ENCODE measurements around the gene AKAP10. TPM values are rescaled to one million over a fixed set of nuclear protein-coding genes. Genes with fewer than 3 reads are reported as not detected.
A peak's percentile ranks its signal among the peaks of the same experiment; 100 is the strongest.

The AKAP10 gene
- total RNA-seq, 1 experiment from 2014 or later = 36.8 TPM

DNA sequence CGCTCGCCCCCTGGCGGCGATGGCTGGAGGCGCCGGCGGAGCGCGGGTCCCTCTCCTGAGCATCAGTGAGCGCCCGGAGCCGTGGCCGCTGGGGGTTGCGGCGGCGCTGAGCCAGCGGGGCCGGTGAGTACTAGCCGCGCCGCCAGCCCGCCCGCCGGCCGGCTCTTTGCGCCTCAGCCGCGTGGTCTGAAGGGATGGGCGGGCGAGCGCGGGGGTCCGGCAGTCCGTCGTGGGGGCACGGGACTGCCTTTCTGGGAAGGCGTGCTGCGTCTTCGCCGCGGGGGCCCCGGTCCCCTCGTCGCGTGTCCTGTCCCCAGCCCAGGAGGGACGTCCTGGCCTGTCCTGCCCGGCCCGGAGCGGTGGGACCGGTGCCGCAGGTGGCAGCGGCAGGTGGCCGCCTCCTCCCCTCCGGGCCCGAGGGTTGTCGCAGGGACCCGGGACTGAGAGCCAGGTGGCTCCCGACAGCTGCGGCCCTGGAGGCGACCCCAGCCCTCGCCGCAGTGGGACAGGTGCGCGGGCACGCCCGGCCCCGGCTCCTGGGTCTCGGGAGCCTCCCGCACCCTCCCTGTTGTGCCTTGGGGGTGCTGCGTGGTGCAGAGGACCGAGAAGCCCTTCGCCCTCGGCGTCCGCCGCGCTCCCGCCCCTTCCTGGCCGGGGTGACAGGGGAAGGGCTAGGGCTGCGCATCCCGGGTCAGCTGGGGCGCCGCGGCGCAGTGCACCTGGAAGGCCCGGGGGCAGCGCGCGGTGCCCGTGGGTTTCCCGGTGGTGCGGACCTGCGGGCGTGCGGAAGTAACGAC is 31.9 kb upstream of the AKAP10 start, which contains the start of gene SPECC1:
Gene SPECC1 (plus strand): TSS at position 58 of the 797 bp plus-strand sequence. CDS start 87,293 bp downstream, outside the sequence.
- Histone ChIP-seq H3K4me3 (ENCODE audit: low read depth, low read length, poor library complexity, severe bottlenecking) (peak within 1 kb of the TSS; percentile 52), H3K27ac (ENCODE audit: low read depth, low read length, poor library complexity, severe bottlenecking) (no peak within 1 kb of the TSS), H3K36me3 (ENCODE audit: insufficient read depth, low read length, poor library complexity, severe bottlenecking) (no peaks in the 10 kb centered on the region), H3K4me1 (ENCODE audit: insufficient read depth, low read length, poor library complexity, severe bottlenecking) (peaks cover 5% of the 10 kb centered on the region), H3K9me3 (ENCODE audit: low read depth, low read length, poor library complexity, severe bottlenecking) (no peaks in the 10 kb centered on the region), H3K27me3 (replicated peaks; ENCODE audit: insufficient read depth, low read depth, low read length, poor library complexity) (peaks cover 61% of the 10 kb centered on the region)
- POLR2A ChIA-PET (ENCODE audit: low non-redundant PET) = interaction anchor here (0.5 kb wide), 1 partner anchor 308 kb away, joined by 3 read pairs; no protein-coding TSS in a partner anchor
- peak; percentile 79 for DNase-seq (ENCODE audit: low spot score)
- intact Hi-C loops (cut with micrococcal nuclease; ENCODE audit: unreplicated experiment) = loop anchor here (5.0 kb wide), 1 partner anchor 142 kb away; the partner anchor contains the start of gene ULK2
- TF ChIP-seq, protein P1, sequence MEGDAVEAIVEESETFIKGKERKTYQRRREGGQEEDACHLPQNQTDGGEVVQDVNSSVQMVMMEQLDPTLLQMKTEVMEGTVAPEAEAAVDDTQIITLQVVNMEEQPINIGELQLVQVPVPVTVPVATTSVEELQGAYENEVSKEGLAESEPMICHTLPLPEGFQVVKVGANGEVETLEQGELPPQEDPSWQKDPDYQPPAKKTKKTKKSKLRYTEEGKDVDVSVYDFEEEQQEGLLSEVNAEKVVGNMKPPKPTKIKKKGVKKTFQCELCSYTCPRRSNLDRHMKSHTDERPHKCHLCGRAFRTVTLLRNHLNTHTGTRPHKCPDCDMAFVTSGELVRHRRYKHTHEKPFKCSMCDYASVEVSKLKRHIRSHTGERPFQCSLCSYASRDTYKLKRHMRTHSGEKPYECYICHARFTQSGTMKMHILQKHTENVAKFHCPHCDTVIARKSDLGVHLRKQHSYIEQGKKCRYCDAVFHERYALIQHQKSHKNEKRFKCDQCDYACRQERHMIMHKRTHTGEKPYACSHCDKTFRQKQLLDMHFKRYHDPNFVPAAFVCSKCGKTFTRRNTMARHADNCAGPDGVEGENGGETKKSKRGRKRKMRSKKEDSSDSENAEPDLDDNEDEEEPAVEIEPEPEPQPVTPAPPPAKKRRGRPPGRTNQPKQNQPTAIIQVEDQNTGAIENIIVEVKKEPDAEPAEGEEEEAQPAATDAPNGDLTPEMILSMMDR (conservative IDR thresholded peaks at IDR 0.05; ENCODE audit: low read depth, low read length) = peak; percentile 85; the same call in 1 of the 2 replicates
- TF ChIP-seq EZH2 (IDR thresholded peaks at IDR 0.05; ENCODE audit: borderline replicate concordance, low read depth, low read length, poor library complexity, severe bottlenecking) = no peak
- BruUV-seq (replicated peaks) = no TSS peak
- CTCF ChIA-PET = interaction anchor here (0.7 to 2.9 kb wide), 2 partner anchors 17 to 766 kb away, joined by 10 to 22 read pairs; no protein-coding TSS in a partner anchor

DNA sequence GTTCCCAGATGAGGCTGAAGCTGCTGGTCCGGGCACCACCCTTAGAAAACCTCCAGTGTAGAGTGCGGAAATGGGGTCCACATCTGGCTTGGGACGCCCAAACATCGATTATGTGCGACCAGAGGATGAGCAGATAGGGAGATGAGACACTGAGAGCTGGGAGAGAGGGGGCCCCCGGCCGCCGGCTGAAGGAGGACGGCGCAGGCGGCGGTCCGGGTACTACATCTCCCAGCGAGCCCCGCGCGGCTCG is 31.3 kb upstream of the AKAP10 start:
- H3K27ac ChIP-seq (ENCODE audit: low read depth, low read length, poor library complexity, severe bottlenecking) = no peak overlapping the region
- no peak for DNase-seq (ENCODE audit: low spot score)
- H3K36me3 ChIP-seq (ENCODE audit: insufficient read depth, low read length, poor library complexity, severe bottlenecking) = no peaks in the 10 kb centered on the region
- ChIA-PET CTCF (interaction anchor here (0.6 to 2.9 kb wide), 3 partner anchors 16 to 1979 kb away, joined by 3 to 22 read pairs (median 4); no protein-coding TSS in a partner anchor), POLR2A (ENCODE audit: low non-redundant PET) (no interaction called here)
- no TSS peak for BruUV-seq (replicated peaks)
- peaks cover 61% of the 10 kb centered on the region for H3K27me3 ChIP-seq (replicated peaks; ENCODE audit: insufficient read depth, low read depth, low read length, poor library complexity)
- intact Hi-C loops (cut with micrococcal nuclease; ENCODE audit: unreplicated experiment) = loop anchor here (5.0 kb wide), 1 partner anchor 142 kb away; the partner anchor contains the start of gene ULK2
- H3K4me3 ChIP-seq (ENCODE audit: low read depth, low read length, poor library complexity, severe bottlenecking) = peak overlapping the region; percentile 52
- TF ChIP-seq, protein P1 (conservative IDR thresholded peaks at IDR 0.05; ENCODE audit: low read depth, low read length) = no peak; the same call in none of the 2 replicates
- no peak for TF ChIP-seq EZH2 (IDR thresholded peaks at IDR 0.05; ENCODE audit: borderline replicate concordance, low read depth, low read length, poor library complexity, severe bottlenecking)
- H3K9me3 ChIP-seq (ENCODE audit: low read depth, low read length, poor library complexity, severe bottlenecking) = no peaks in the 10 kb centered on the region
- H3K4me1 ChIP-seq (ENCODE audit: insufficient read depth, low read length, poor library complexity, severe bottlenecking) = peaks cover 5% of the 10 kb centered on the region

DNA sequence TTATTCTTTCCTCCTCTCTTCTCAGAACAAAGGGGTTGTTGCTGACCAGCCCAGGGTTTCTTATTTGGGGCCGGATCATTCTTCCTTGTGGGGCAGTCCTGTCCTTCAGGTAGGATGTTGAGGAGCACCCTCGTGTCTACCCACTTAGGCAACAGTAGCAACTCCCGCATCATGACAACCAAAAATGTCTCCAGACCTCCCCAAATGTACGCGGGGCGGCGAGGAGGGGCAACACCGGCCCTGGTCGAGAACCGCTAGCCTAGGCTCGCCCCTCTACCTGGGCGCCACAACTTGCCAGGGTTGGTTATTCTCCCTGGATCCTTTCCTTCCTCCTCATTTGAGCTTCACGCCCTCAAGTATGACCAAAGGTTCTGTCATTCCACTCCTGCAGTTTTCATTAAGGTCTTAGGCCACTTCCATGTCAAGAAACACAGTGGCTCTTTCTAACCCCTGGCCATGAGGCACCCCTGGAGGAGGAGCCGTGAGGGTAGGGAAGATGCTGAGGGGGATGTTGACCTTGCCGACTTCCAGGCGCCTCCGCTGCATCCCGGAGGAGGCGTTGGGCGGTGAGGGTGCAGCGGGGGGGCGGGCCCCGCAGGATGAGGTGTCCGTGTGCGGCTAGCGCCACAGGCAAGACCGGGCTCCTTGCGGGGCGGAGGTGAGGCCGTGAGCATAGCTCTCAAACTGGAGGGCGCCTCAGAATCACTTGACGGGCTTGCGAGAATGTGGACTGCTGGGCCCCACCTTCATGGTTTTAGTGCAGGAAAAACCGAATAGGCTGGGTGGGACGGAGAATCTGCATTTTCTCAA is 30.8 kb upstream of the AKAP10 start:
- no peak for TF ChIP-seq EZH2 (IDR thresholded peaks at IDR 0.05; ENCODE audit: borderline replicate concordance, low read depth, low read length, poor library complexity, severe bottlenecking)
- TF ChIP-seq, protein P1 (conservative IDR thresholded peaks at IDR 0.05; ENCODE audit: low read depth, low read length) = no peak
- intact Hi-C loops (cut with micrococcal nuclease; ENCODE audit: unreplicated experiment) = loop anchor here (5.0 kb wide), 1 partner anchor 141 kb away; the partner anchor contains the start of gene ULK2
- Histone ChIP-seq H3K4me1 (ENCODE audit: insufficient read depth, low read length, poor library complexity, severe bottlenecking) (peaks cover 5% of the 10 kb centered on the region), H3K9me3 (ENCODE audit: low read depth, low read length, poor library complexity, severe bottlenecking) (no peaks in the 10 kb centered on the region), H3K36me3 (ENCODE audit: insufficient read depth, low read length, poor library complexity, severe bottlenecking) (no peaks in the 10 kb centered on the region), H3K27ac (ENCODE audit: low read depth, low read length, poor library complexity, severe bottlenecking) (no peak overlapping the region), H3K4me3 (ENCODE audit: low read depth, low read length, poor library complexity, severe bottlenecking) (peak overlapping the region; percentile 52), H3K27me3 (replicated peaks; ENCODE audit: insufficient read depth, low read depth, low read length, poor library complexity) (peaks cover 61% of the 10 kb centered on the region)
- DNase-seq (ENCODE audit: low spot score) = no peak
- ChIA-PET CTCF (interaction anchor here (0.6 to 2.9 kb wide), 3 partner anchors 16 to 1978 kb away, joined by 3 to 22 read pairs (median 4); no protein-coding TSS in a partner anchor), POLR2A (ENCODE audit: low non-redundant PET) (no interaction called here)
- BruUV-seq (replicated peaks) = no TSS peak
